Suprapubic skin (tissue), 4 donors: ENCODE results near the gene RABGGTA. TPM values are rescaled to one million over a fixed set of nuclear protein-coding genes. Genes with fewer than 3 reads are reported as not detected.

Source experiments
- DNase-seq, 2 donors: peaks; one replicate each; pipeline ENCODE4 v3.0.0-alpha.2; 2019; ENCODE audit warnings: low spot score in 2 of 2
- H3K27ac ChIP-seq: fragments of 200-600 bp; sonication (generic); one replicate; pipeline ENCODE4 v1.5.1; 2019
- H3K27me3 ChIP-seq: fragments of 200-600 bp; sonication (generic); one replicate; pipeline ENCODE4 v1.5.1; 2019
- H3K36me3 ChIP-seq: fragments of 200-600 bp; sonication (generic); one replicate; pipeline ENCODE4 v1.5.1; 2019
- H3K4me1 ChIP-seq: fragments of 200-600 bp; sonication (generic); one replicate; pipeline ENCODE4 v1.5.1; 2019
- H3K4me3 ChIP-seq: fragments of 200-600 bp; sonication (generic); one replicate; pipeline ENCODE4 v1.5.1; 2019; ENCODE audit warnings: mild to moderate bottlenecking
- H3K9me3 ChIP-seq: fragments of 200-600 bp; sonication (generic); one replicate; pipeline ENCODE4 v1.5.1; 2019
- EP300 ChIP-seq: sonication (generic); formaldehyde crosslinking; IDR thresholded peaks from one replicate; pipeline ENCODE4 v1.6.1; 2017; ENCODE audit warnings: antibody characterized with exemption
- POLR2A ChIP-seq, 2 donors: fragments of 450-650 bp; IDR thresholded peaks; one replicate each; pipeline ENCODE4 v1.6.1; 2017; ENCODE audit warnings: antibody characterized with exemption in 2 of 2, mild to moderate bottlenecking in 2 of 2, moderate library complexity in 2 of 2
- POLR2AphosphoS5 ChIP-seq, 3 donors: sonication (generic); formaldehyde crosslinking; IDR thresholded peaks; one replicate each; pipeline ENCODE4 v1.6.1; 2017; ENCODE audit warnings: antibody characterized with exemption in 3 of 3
- WGBS: methylation state at CpG from one replicate; pipeline ENCODE4 v1.1.5; 2018; 5-methylcytosine and 5-hydroxymethylcytosine counted together
- total RNA-seq, 4 donors: library from RNA; depleted of rRNA; stranded (reverse); fragments of >200 nt; gene quantifications; one replicate each; pipeline ENCODE4 v1.1.0, GENCODE V29; 2016
- TF ChIP-seq, protein P1 (sequence below), 2 donors: fragments of 200-600 bp in 1 of 2; fragments of 450-650 bp in 1 of 2; sonication (generic) in 1 of 2; IDR thresholded peaks; one replicate each; pipeline ENCODE4 v1.5.1; 2016 to 2019; ENCODE audit warnings: antibody characterized with exemption in 2 of 2, mild to moderate bottlenecking in 1 of 2, moderate library complexity in 1 of 2

Gene RABGGTA
- total RNA-seq, 4 donors from 2014 or later = 50.4 to 65.9 (median 53.1) TPM

DNA sequence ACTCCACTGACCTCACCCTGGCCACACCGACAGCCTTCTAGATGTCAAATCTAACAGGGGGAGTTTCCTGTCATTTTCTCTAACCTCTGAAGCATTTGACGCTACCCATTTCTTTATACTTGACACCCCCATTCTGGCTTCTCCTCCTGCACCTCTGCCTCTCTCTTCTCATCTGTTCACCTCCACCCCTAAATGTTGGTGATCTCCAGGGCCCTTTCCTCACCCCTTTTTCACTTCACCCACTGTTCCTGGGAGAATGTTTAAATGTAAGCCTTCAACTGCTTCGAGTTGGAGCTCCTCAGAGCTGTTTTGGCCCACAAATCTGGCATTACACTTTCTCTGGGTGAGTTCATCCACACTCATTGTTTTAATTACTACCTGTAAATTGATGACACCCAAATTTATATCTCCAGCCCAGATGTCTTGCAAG lies 452 bp upstream of the RABGGTA start:
- DNase-seq = no peak
- Histone ChIP-seq H3K36me3 (peaks cover 29% of the 10 kb centered on the region), H3K27me3 (no peaks in the 10 kb centered on the region), H3K4me1 (peaks cover 37% of the 10 kb centered on the region), H3K9me3 (no peaks in the 10 kb centered on the region), H3K27ac (peak overlapping the region; percentile 94), H3K4me3 (peak overlapping the region; percentile 66)
- no peak for TF ChIP-seq POLR2A (IDR thresholded peaks at IDR 0.05)
- TF ChIP-seq, protein P1, sequence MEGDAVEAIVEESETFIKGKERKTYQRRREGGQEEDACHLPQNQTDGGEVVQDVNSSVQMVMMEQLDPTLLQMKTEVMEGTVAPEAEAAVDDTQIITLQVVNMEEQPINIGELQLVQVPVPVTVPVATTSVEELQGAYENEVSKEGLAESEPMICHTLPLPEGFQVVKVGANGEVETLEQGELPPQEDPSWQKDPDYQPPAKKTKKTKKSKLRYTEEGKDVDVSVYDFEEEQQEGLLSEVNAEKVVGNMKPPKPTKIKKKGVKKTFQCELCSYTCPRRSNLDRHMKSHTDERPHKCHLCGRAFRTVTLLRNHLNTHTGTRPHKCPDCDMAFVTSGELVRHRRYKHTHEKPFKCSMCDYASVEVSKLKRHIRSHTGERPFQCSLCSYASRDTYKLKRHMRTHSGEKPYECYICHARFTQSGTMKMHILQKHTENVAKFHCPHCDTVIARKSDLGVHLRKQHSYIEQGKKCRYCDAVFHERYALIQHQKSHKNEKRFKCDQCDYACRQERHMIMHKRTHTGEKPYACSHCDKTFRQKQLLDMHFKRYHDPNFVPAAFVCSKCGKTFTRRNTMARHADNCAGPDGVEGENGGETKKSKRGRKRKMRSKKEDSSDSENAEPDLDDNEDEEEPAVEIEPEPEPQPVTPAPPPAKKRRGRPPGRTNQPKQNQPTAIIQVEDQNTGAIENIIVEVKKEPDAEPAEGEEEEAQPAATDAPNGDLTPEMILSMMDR (IDR thresholded peaks at IDR 0.05) = no peak
- no peak for TF ChIP-seq POLR2AphosphoS5 (IDR thresholded peaks at IDR 0.05)
- no peak for TF ChIP-seq EP300
- WGBS = 16% methylated on average over 3 of the region's 3 CpGs

DNA sequence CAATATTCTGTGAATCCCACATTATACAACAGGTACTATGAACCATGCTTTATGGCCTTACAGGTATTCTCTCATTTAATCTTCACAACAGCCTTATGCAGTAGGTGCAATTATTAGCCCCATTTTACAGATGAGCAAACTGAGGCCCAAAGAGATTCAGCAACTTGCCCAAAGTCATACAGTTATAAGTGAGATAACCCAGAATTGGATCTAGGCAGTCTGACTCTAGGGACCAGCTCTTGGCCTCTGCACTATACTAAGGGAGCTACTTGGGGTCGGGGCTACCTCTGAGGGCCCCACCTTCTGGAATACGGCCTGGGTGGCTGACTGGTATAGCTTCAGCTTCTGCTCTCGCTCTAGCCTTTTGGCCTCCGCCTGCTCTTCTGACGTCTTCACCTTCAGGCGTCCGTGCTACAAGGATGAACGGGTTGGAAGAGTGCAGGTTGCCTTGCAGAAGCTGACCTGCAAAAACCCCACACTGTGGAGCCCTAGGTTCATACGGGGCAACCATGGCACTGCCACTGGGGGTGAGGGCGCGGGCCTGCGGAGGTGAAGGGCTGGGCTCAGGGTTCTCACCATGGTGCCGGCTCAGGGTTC lies 762 bp downstream of the RABGGTA start:
- peak overlapping the region; percentile 94 for H3K27ac ChIP-seq
- H3K4me1 ChIP-seq = peaks cover 33% of the 10 kb centered on the region
- no peak for TF ChIP-seq POLR2A (IDR thresholded peaks at IDR 0.05)
- TF ChIP-seq EP300 = no peak
- TF ChIP-seq POLR2AphosphoS5 (IDR thresholded peaks at IDR 0.05) = no peak
- TF ChIP-seq, protein P1 (IDR thresholded peaks at IDR 0.05) = no peak
- H3K4me3 ChIP-seq = peak overlapping the region; percentile 66
- WGBS = 24% methylated on average over 7 of the region's 13 CpGs
- no peaks in the 10 kb centered on the region for H3K27me3 ChIP-seq
- H3K36me3 ChIP-seq = peaks cover 39% of the 10 kb centered on the region
- H3K9me3 ChIP-seq = no peaks in the 10 kb centered on the region
- DNase-seq = no peak

GRCh38 chr14:24269910-24270536 lies 1.4 kb downstream of the RABGGTA start:
- Histone ChIP-seq H3K27ac (no peak overlapping the region), H3K4me1 (peaks cover 35% of the 10 kb centered on the region), H3K4me3 (no peak overlapping the region), H3K27me3 (no peaks in the 10 kb centered on the region), H3K36me3 (peaks cover 45% of the 10 kb centered on the region), H3K9me3 (no peaks in the 10 kb centered on the region)
- no peak for DNase-seq
- no peak for TF ChIP-seq POLR2AphosphoS5 (IDR thresholded peaks at IDR 0.05)
- TF ChIP-seq, protein P1 (IDR thresholded peaks at IDR 0.05) = no peak
- TF ChIP-seq EP300 = no peak
- TF ChIP-seq POLR2A (IDR thresholded peaks at IDR 0.05) = no peak
- 97% methylated on average over 12 of the region's 14 CpGs for WGBS

GRCh38 chr14:24269368-24269767 lies 2.0 kb downstream of the RABGGTA start:
- no peak overlapping the region for H3K4me3 ChIP-seq
- H3K36me3 ChIP-seq = peaks cover 46% of the 10 kb centered on the region
- WGBS = 95% methylated on average over 8 of the region's 8 CpGs
- no peak for TF ChIP-seq POLR2A (IDR thresholded peaks at IDR 0.05)
- no peak for TF ChIP-seq POLR2AphosphoS5 (IDR thresholded peaks at IDR 0.05)
- TF ChIP-seq, protein P1 (IDR thresholded peaks at IDR 0.05) = no peak
- H3K27me3 ChIP-seq = no peaks in the 10 kb centered on the region
- DNase-seq = no peak
- no peaks in the 10 kb centered on the region for H3K9me3 ChIP-seq
- no peak overlapping the region for H3K27ac ChIP-seq
- peaks cover 41% of the 10 kb centered on the region for H3K4me1 ChIP-seq

DNA sequence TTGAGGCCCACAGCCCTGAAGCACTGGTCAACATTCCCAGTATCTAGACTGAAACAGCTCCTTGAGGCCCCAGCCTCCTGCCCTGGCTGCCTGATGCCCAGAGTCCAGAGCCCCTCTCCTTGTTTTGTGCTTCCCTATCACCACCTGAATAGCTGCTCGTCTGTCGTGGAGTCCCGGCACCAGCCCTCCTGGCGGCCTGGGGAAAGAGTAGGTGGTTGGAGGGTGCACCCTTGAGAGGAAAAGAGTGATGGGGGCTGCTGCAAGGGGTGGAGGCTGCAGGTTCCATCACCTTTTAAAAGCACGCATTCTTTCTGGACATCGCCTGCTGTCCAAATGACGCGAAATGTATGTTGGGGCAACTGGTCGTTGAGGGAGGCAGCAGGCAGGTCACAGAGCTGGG lies 3.2 kb downstream of the RABGGTA start:
- no peaks in the 10 kb centered on the region for H3K27me3 ChIP-seq
- H3K36me3 ChIP-seq = peaks cover 46% of the 10 kb centered on the region
- 91% methylated on average over 9 of the region's 9 CpGs for WGBS
- H3K9me3 ChIP-seq = no peaks in the 10 kb centered on the region
- peaks cover 42% of the 10 kb centered on the region for H3K4me1 ChIP-seq
- no peak for TF ChIP-seq POLR2AphosphoS5 (IDR thresholded peaks at IDR 0.05)
- no peak overlapping the region for H3K4me3 ChIP-seq
- no peak overlapping the region for H3K27ac ChIP-seq
- DNase-seq = no peak
